C4-2B (cell line): ENCODE data around the gene B3GNT3.

Experiments used
- H3K27ac ChIP-seq: fragments of 450-650 bp; 2 replicates; pipeline ENCODE4 v1.5.1; 2017
- ZFX ChIP-seq: fragments of 450-650 bp; IDR thresholded peaks from 2 replicates; pipeline ENCODE4 v1.6.1; 2017
- TF ChIP-seq, protein P1 (sequence below): fragments of 450-650 bp; conservative IDR thresholded peaks from 2 replicates; pipeline ENCODE4 v1.5.1; 2017; ENCODE audit warnings: mild to moderate bottlenecking

Gene B3GNT3

DNA sequence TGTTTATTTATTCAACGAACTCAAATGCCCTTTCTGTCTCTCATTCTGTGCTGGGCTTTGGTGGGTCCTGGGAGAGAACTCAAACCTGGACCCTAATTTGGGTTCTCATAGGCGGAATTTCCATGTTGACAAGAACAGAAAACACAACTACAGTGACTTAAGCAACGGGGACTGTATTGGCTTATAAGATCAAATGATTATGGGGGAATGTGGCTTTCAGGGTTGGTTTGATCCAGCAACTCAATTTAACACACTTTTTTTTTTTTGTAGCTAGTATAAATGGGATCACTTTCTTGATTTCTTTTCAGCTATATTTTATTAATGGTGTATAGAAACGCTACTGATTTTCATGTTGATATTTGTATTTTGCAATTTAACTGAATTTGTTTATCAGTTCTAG is 33.8 kb upstream of the B3GNT3 start:
- no peak overlapping the region for H3K27ac ChIP-seq
- TF ChIP-seq ZFX, result no peak
- TF ChIP-seq, protein P1, sequence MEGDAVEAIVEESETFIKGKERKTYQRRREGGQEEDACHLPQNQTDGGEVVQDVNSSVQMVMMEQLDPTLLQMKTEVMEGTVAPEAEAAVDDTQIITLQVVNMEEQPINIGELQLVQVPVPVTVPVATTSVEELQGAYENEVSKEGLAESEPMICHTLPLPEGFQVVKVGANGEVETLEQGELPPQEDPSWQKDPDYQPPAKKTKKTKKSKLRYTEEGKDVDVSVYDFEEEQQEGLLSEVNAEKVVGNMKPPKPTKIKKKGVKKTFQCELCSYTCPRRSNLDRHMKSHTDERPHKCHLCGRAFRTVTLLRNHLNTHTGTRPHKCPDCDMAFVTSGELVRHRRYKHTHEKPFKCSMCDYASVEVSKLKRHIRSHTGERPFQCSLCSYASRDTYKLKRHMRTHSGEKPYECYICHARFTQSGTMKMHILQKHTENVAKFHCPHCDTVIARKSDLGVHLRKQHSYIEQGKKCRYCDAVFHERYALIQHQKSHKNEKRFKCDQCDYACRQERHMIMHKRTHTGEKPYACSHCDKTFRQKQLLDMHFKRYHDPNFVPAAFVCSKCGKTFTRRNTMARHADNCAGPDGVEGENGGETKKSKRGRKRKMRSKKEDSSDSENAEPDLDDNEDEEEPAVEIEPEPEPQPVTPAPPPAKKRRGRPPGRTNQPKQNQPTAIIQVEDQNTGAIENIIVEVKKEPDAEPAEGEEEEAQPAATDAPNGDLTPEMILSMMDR, result no peak

DNA sequence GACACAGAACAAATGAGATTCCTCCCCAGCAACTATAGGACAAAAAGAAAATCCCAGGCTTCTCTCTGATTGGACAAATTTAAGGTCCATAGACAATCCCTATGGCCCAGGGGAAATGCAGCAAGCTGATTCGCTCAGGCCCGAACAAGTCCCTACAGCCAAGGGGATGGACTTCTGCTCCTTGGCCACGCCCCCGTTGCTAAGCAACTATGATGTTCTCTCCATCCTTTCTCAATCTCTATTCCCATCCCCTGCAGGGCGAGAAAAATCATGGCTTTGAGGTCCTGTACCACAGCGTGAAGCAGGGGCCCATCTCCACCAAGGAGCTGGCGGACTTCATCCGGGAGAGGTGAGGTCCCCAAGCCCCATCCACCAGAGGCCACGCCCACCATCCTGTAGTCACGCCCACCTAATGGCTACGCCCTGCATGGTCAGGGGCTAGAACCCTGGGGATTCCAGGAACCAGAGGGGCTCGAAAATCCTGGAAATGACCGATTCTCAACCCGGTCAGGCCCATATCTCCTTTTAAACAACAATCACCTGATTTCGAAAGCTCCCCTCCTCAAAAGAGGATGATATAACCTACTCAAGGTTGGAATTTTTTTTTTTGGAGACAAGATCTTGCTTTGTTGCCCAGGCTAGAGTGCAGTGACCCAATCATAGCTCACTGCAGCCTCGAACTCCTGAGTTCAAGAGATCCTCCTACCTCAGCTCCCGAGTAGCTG is 32.3 kb upstream of the B3GNT3 start:
- H3K27ac ChIP-seq, result no peak overlapping the region
- no peak for TF ChIP-seq ZFX
- TF ChIP-seq, protein P1, result no peak

DNA sequence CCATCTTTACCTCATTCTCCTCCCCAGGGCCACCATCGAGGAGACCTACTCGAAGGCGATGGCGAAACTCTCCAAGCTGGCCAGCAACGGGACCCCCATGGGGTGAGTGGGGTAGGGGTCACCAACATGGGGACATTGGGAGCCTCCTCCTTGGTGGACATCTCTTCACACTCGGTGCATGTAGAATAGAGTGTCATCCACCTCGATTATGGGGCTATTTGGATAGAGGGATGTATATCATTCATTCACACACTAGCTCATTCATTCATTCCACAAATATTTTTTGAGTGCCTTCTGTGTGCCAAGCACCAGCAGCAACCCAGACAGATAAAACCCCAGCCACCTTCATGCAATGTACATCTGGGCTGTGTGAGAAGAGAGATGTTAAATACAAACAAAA is 30.6 kb upstream of the B3GNT3 start:
- no peak for TF ChIP-seq ZFX
- TF ChIP-seq, protein P1, result no peak
- H3K27ac ChIP-seq, result no peak overlapping the region

DNA sequence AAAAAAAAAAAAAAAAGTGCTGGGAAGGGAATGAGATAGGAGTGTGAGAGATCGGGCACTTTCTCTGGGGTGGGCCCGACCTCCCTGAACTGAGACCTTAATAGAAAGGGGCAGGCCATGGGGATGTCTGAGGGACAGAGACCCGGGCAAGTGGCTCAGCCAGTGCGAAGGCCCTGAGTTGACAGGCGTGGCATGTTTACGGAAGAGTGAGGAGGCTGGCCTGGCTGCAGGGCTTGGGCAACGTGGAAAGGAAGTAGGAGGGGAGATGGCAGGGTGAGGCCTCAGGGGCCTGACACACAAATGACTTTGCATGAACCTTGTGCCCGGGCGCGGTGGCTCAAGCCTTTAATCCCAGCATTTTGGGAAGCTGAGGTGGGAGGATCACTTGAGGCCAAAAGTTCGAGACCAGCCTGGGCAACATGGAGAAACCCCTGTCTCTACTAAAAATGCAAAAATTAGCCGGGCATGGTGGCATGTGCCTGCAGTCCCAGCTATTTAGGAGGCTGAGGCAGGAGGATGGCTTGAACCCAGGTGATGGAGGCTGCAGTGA is 29.8 kb upstream of the B3GNT3 start:
- H3K27ac ChIP-seq, result no peak overlapping the region
- TF ChIP-seq, protein P1, result no peak
- no peak for TF ChIP-seq ZFX

DNA sequence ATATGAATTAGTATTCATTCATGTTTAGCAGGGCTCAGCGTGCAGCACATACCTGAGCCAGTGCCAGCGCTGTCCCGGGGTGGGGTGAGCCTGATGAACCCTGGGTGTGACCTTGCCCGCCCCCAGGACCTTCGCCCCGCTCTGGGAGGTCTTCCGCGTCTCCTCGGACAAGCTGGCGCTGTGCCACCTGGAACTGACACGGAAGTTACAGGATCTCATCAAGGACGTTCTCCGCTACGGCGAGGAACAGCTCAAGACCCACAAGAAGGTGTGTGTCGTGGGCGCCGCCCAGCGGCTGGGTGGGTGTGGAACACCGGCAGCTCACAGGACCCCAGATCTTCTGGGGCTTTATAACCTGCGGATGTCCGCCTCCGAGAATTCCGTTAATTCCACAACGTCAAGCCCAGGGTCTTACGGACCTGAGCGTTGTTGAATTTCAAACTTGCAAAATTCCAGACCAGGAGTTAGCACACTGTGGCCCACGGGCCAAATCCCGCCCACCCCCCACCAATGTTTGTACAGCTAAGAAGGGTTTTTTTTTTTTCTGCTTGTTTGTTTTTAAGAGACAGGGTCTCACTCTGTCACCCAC is 28.3 kb upstream of the B3GNT3 start:
- TF ChIP-seq, protein P1, result peak; percentile 95
- TF ChIP-seq ZFX, result no peak
- no peak overlapping the region for H3K27ac ChIP-seq

DNA sequence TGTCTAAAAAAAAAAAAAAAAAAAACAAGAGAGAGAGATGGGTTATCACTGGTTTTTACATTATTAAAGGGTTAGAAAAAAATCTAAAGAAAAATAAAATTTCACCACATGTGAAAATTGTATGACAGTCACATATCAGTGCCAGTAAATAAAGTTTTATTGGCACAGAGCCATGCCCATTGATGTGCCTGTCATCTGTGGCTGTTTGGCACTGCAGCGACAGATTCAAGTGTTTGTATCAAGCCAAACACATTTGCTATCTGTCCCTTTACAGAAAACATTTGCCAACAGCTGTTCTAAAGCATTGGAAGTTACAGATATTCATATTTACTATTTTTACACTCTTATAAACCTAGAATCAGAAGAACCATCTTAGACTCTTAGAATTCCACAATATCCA is 27.4 kb upstream of the B3GNT3 start:
- H3K27ac ChIP-seq, result no peak overlapping the region
- no peak for TF ChIP-seq ZFX
- TF ChIP-seq, protein P1, result no peak

DNA sequence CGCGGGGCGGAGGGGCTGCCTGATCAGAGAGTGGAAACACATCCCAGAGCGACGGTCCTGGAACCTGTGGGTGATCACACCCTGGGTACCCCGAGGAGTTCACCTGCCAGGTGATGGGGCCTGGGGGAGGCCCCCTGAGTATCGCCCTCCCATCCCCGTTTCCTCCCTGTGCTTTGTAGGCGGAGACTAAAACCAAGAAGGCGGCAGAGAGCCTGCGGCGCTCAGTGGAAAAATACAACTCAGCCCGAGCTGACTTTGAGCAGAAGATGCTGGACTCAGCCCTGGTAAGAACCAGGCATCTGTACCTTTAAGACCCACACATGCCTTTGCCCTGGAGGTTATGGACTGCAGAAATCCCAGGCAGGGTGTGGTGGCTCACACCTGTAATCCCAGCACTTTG is 24.3 kb upstream of the B3GNT3 start:
- no peak overlapping the region for H3K27ac ChIP-seq
- no peak for TF ChIP-seq ZFX
- TF ChIP-seq, protein P1, result no peak
